Ishikawa (cell line): ENCODE data around the gene WDR5.

ENCODE experiments used
- CEBPB ChIP-seq: IDR thresholded peaks from 2 replicates; pipeline ENCODE4 v1.6.1; 2012
- CREB1 ChIP-seq: IDR thresholded peaks from 2 replicates; pipeline ENCODE4 v1.6.1; 2012; ENCODE audit warnings: low read depth
- EGR1 ChIP-seq: IDR thresholded peaks from 2 replicates; pipeline ENCODE4 v1.6.1; 2012
- EP300 ChIP-seq: IDR thresholded peaks from 2 replicates; pipeline ENCODE4 v1.6.1; 2012; ENCODE audit warnings: borderline replicate concordance
- FOXM1 ChIP-seq: IDR thresholded peaks from 2 replicates; pipeline ENCODE4 v1.6.1; 2012; ENCODE audit warnings: low read depth, borderline replicate concordance
- MAX ChIP-seq: IDR thresholded peaks from 2 replicates; pipeline ENCODE4 v1.6.1; 2012
- RAD21 ChIP-seq: IDR thresholded peaks from 2 replicates; pipeline ENCODE4 v1.6.1; 2012; ENCODE audit warnings: low read depth
- REST ChIP-seq: IDR thresholded peaks from 2 replicates; pipeline ENCODE4 v1.6.1; 2012; ENCODE audit warnings: low read depth, mild to moderate bottlenecking
- TAF1 ChIP-seq: IDR thresholded peaks from 2 replicates; pipeline ENCODE4 v1.6.1; 2012; ENCODE audit warnings: low read depth, mild to moderate bottlenecking
- TEAD4 ChIP-seq: IDR thresholded peaks from 2 replicates; pipeline ENCODE4 v1.6.1; 2012
- USF1 ChIP-seq: IDR thresholded peaks from 2 replicates; pipeline ENCODE4 v1.6.1; 2012
- YY1 ChIP-seq: IDR thresholded peaks from 2 replicates; pipeline ENCODE4 v1.6.1; 2012; ENCODE audit warnings: low read depth
- ZBTB7A ChIP-seq: IDR thresholded peaks from 2 replicates; pipeline ENCODE4 v1.6.1; 2012; ENCODE audit warnings: low read depth

GRCh38 chr9:134198791-134199190, 62.9 kb downstream of the WDR5 start:
- no peak for TF ChIP-seq ZBTB7A
- no peak for TF ChIP-seq CREB1
- TF ChIP-seq RAD21, result no peak
- TF ChIP-seq MAX, result no peak
- TF ChIP-seq CEBPB, result no peak
- no peak for TF ChIP-seq YY1
- no peak for TF ChIP-seq REST
- TF ChIP-seq EP300, result no peak
- no peak for TF ChIP-seq EGR1
- no peak for TF ChIP-seq TEAD4
- no peak for TF ChIP-seq TAF1
- TF ChIP-seq USF1, result no peak
- no peak for TF ChIP-seq FOXM1
